HEK293 (cell line): Measurements from ENCODE around the gene SERPINI1.

Experiments
- CTCF ChIA-PET: fragments of 350-600 bp; formaldehyde crosslinking; extraction: SDS; loops from one replicate; lab custom pipeline; 2021; ENCODE audit warnings: antibody characterized with exemption; lab: Yijun Ruan, JAX
- POLR2A ChIA-PET: fragments of 300-600 bp; formaldehyde crosslinking; extraction: SDS; loops from one replicate; lab custom pipeline; 2020; ENCODE audit warnings: antibody characterized with exemption, inconsistent platforms; lab: Yijun Ruan, JAX
- H3K27ac ChIP-seq: fragments of 200-500 bp; sonication (Bioruptor generic); 2 replicates; pipeline ENCODE4 v1.5.1; 2014; ENCODE audit warnings: low read depth, low read length, control low read depth, inconsistent platforms; ENCODE audit errors: extremely low read depth
- H3K36me3 ChIP-seq, 2 experiments: fragments of 200-500 bp in 1 of 2; sonication (Bioruptor generic) in 1 of 2; 1 replicate in 1 of 2; 2 replicates in 1 of 2; pipeline ENCODE4 v1.5.1; 2014 to 2017; ENCODE audit warnings: inconsistent platforms in 2 of 2, low read length in 2 of 2; ENCODE audit not compliant: control insufficient read depth in 2 of 2, insufficient read depth in 1 of 2
- H3K4me1 ChIP-seq: fragments of 200-500 bp; sonication (Bioruptor generic); 2 replicates; pipeline ENCODE4 v1.5.1; 2014; ENCODE audit warnings: mild to moderate bottlenecking, low read length, inconsistent platforms; ENCODE audit not compliant: control insufficient read depth, insufficient read depth
- H3K4me3 ChIP-seq: 2 replicates; pipeline ENCODE4 v1.5.1; 2011; ENCODE audit warnings: low read depth, mild to moderate bottlenecking, control low read depth, low read length, moderate library complexity
- H3K9me3 ChIP-seq: fragments of 200-500 bp; sonication (Bioruptor generic); 2 replicates; pipeline ENCODE4 v1.5.1; 2014; ENCODE audit warnings: low read depth, low read length, inconsistent platforms; ENCODE audit not compliant: control insufficient read depth, insufficient read depth
- HOXD13 ChIP-seq: sonication (generic); formaldehyde crosslinking; IDR thresholded peaks from 2 replicates; pipeline ENCODE4 v1.8.0; 2022; ENCODE audit warnings: missing genetic modification reagents, borderline replicate concordance
- KLF10 ChIP-seq: fragments of 450-650 bp; IDR thresholded peaks from 2 replicates; pipeline ENCODE4 v1.5.1; 2018; ENCODE audit warnings: missing biosample characterization, mild to moderate bottlenecking, missing genetic modification characterization
- SP3 ChIP-seq: fragments of 450-650 bp; formaldehyde crosslinking; IDR thresholded peaks from 2 replicates; pipeline ENCODE4 v1.5.1; 2016; ENCODE audit warnings: missing biosample characterization, missing genetic modification characterization
- ZNF174 ChIP-seq: fragments of 450-650 bp; formaldehyde crosslinking; IDR thresholded peaks from 2 replicates; pipeline ENCODE4 v1.5.0; 2017; ENCODE audit warnings: missing biosample characterization, mild to moderate bottlenecking, missing genetic modification characterization
- ZNF23 ChIP-seq: fragments of 450-650 bp; formaldehyde crosslinking; IDR thresholded peaks from 2 replicates; pipeline ENCODE4 v1.5.1; 2016; ENCODE audit warnings: missing biosample characterization, missing genetic modification characterization, borderline replicate concordance
- ZNF473 ChIP-seq: fragments of 450-650 bp; formaldehyde crosslinking; IDR thresholded peaks from 2 replicates; pipeline ENCODE4 v1.5.1; 2017; ENCODE audit warnings: missing biosample characterization, missing genetic modification characterization
- ZNF48 ChIP-seq: fragments of 450-650 bp; formaldehyde crosslinking; IDR thresholded peaks from 2 replicates; pipeline ENCODE4 v1.5.1; 2016; ENCODE audit warnings: missing biosample characterization, missing genetic modification characterization
- ZNF571 ChIP-seq: fragments of 450-650 bp; formaldehyde crosslinking; IDR thresholded peaks from 2 replicates; pipeline ENCODE4 v1.5.0; 2017; ENCODE audit warnings: missing biosample characterization, missing genetic modification characterization
- ZNF830 ChIP-seq: fragments of 450-650 bp; IDR thresholded peaks from 2 replicates; pipeline ENCODE4 v1.5.0; 2018; ENCODE audit warnings: missing biosample characterization, missing genetic modification characterization, low read depth, mild to moderate bottlenecking, moderate library complexity
- ZSCAN16 ChIP-seq: fragments of 450-650 bp; formaldehyde crosslinking; IDR thresholded peaks from 2 replicates; pipeline ENCODE4 v1.5.1; 2016; ENCODE audit warnings: missing biosample characterization, missing genetic modification characterization
- TF ChIP-seq, protein P1 (sequence below): fragments of 450-650 bp; formaldehyde crosslinking; IDR thresholded peaks from 2 replicates; pipeline ENCODE4 v1.5.1; 2016; ENCODE audit warnings: missing biosample characterization, missing genetic modification characterization, low read depth
- TF ChIP-seq, protein P2 (sequence below): fragments of 450-650 bp; formaldehyde crosslinking; IDR thresholded peaks from 2 replicates; pipeline ENCODE4 v1.5.1; 2016; ENCODE audit warnings: missing biosample characterization, missing genetic modification characterization, borderline replicate concordance
- TF ChIP-seq, protein P3 (sequence below): fragments of 450-650 bp; formaldehyde crosslinking; IDR thresholded peaks from 2 replicates; pipeline ENCODE4 v1.5.1; 2016; ENCODE audit warnings: missing biosample characterization, missing genetic modification characterization
- TF ChIP-seq, protein P4 (sequence below): fragments of 450-650 bp; formaldehyde crosslinking; IDR thresholded peaks from 2 replicates; pipeline ENCODE4 v1.5.1; 2016; ENCODE audit warnings: missing biosample characterization, missing genetic modification characterization
- TF ChIP-seq, protein P5 (sequence below): fragments of 450-650 bp; formaldehyde crosslinking; IDR thresholded peaks from 2 replicates; pipeline ENCODE4 v1.5.1; 2016; ENCODE audit warnings: missing biosample characterization, missing genetic modification characterization
- TF ChIP-seq, protein P6 (sequence below): fragments of 450-650 bp; formaldehyde crosslinking; IDR thresholded peaks from 2 replicates; pipeline ENCODE4 v1.5.1; 2016; ENCODE audit warnings: missing biosample characterization, missing genetic modification characterization
- TF ChIP-seq, protein P7 (sequence below): fragments of 450-650 bp; IDR thresholded peaks from 2 replicates; pipeline ENCODE4 v1.5.1; 2018; ENCODE audit warnings: missing biosample characterization, mild to moderate bottlenecking, missing genetic modification characterization

Gene SERPINI1

DNA sequence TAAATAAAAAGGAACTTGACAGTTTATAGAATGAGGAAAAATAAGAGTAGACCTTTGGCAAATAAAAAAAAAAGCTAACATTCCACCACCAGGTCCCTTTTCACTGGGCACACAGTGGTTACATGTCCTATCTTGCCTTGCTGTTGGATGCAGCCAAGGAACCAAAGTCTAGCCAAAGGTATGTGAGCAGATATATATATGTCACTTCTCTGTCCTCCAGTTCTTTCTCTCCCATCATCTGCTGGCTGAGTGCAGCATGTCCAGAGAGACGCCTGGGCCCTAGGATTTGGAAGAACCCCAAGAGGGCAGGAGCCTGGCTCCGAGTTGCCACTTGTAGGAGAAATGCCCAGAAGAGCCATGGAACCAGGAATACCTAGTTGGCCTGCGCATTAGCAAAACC is 104.7 kb downstream of the SERPINI1 start (continued):
- TF ChIP-seq, protein P1, sequence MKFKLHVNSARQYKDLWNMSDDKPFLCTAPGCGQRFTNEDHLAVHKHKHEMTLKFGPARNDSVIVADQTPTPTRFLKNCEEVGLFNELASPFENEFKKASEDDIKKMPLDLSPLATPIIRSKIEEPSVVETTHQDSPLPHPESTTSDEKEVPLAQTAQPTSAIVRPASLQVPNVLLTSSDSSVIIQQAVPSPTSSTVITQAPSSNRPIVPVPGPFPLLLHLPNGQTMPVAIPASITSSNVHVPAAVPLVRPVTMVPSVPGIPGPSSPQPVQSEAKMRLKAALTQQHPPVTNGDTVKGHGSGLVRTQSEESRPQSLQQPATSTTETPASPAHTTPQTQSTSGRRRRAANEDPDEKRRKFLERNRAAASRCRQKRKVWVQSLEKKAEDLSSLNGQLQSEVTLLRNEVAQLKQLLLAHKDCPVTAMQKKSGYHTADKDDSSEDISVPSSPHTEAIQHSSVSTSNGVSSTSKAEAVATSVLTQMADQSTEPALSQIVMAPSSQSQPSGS (tag by site-specific recombination) = no peak
- TF ChIP-seq ZNF830 (tag by site-specific recombination) (no peak), ZNF174 (tag by site-specific recombination) (no peak), KLF10 (no peak), ZNF48 (no peak)
- TF ChIP-seq, protein P2, sequence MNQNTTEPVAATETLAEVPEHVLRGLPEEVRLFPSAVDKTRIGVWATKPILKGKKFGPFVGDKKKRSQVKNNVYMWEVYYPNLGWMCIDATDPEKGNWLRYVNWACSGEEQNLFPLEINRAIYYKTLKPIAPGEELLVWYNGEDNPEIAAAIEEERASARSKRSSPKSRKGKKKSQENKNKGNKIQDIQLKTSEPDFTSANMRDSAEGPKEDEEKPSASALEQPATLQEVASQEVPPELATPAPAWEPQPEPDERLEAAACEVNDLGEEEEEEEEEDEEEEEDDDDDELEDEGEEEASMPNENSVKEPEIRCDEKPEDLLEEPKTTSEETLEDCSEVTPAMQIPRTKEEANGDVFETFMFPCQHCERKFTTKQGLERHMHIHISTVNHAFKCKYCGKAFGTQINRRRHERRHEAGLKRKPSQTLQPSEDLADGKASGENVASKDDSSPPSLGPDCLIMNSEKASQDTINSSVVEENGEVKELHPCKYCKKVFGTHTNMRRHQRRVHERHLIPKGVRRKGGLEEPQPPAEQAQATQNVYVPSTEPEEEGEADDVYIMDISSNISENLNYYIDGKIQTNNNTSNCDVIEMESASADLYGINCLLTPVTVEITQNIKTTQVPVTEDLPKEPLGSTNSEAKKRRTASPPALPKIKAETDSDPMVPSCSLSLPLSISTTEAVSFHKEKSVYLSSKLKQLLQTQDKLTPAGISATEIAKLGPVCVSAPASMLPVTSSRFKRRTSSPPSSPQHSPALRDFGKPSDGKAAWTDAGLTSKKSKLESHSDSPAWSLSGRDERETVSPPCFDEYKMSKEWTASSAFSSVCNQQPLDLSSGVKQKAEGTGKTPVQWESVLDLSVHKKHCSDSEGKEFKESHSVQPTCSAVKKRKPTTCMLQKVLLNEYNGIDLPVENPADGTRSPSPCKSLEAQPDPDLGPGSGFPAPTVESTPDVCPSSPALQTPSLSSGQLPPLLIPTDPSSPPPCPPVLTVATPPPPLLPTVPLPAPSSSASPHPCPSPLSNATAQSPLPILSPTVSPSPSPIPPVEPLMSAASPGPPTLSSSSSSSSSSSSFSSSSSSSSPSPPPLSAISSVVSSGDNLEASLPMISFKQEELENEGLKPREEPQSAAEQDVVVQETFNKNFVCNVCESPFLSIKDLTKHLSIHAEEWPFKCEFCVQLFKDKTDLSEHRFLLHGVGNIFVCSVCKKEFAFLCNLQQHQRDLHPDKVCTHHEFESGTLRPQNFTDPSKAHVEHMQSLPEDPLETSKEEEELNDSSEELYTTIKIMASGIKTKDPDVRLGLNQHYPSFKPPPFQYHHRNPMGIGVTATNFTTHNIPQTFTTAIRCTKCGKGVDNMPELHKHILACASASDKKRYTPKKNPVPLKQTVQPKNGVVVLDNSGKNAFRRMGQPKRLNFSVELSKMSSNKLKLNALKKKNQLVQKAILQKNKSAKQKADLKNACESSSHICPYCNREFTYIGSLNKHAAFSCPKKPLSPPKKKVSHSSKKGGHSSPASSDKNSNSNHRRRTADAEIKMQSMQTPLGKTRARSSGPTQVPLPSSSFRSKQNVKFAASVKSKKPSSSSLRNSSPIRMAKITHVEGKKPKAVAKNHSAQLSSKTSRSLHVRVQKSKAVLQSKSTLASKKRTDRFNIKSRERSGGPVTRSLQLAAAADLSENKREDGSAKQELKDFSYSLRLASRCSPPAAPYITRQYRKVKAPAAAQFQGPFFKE (tag by site-specific recombination) = no peak
- TF ChIP-seq, all 188 proteins: peak for 0

DNA sequence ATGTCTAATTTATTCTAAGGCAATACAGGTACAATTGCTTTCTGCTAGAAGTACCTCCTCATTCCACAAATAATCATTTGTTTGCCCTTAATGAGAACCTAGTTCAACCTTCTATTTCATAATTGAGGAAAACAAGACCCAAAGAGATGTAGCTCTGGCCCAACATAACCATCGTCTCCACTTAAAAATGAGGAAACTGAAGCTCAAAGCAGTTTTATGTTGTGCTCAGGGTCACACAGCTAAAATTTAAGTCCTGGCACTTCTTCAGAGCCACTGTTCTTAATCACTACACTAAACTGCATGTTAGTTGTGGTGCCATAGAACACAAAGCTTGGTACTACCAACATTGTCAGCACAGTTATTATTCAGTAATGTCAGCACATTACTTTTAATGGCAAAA is 108.0 kb downstream of the SERPINI1 start:
- TF ChIP-seq, protein P3, sequence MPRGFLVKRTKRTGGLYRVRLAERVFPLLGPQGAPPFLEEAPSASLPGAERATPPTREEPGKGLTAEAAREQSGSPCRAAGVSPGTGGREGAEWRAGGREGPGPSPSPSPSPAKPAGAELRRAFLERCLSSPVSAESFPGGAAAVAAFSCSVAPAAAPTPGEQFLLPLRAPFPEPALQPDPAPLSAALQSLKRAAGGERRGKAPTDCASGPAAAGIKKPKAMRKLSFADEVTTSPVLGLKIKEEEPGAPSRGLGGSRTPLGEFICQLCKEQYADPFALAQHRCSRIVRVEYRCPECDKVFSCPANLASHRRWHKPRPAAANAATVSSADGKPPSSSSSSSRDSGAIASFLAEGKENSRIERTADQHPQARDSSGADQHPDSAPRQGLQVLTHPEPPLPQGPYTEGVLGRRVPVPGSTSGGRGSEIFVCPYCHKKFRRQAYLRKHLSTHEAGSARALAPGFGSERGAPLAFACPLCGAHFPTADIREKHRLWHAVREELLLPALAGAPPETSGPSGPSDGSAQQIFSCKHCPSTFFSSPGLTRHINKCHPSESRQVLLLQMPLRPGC = no peak
- no peak for TF ChIP-seq ZNF571 (tag by site-specific recombination)
- no peak for TF ChIP-seq ZNF473 (tag by site-specific recombination)
- TF ChIP-seq ZSCAN16 (tag by site-specific recombination) = no peak
- TF ChIP-seq HOXD13 (CRISPR knock-in tag) = no peak
- TF ChIP-seq, protein P4, sequence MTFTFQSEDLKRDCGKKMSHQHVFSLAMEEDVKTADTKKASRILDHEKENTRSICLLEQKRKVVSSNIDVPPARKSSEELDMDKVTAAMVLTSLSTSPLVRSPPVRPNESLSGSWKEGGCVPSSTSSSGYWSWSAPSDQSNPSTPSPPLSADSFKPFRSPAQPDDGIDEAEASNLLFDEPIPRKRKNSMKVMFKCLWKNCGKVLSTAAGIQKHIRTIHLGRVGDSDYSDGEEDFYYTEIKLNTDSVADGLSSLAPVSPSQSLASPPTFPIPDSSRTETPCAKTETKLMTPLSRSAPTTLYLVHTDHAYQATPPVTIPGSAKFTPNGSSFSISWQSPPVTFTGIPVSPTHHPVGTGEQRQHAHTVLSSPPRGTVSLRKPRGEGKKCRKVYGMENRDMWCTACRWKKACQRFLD (tag by site-specific recombination) = no peak
- TF ChIP-seq, protein P5, sequence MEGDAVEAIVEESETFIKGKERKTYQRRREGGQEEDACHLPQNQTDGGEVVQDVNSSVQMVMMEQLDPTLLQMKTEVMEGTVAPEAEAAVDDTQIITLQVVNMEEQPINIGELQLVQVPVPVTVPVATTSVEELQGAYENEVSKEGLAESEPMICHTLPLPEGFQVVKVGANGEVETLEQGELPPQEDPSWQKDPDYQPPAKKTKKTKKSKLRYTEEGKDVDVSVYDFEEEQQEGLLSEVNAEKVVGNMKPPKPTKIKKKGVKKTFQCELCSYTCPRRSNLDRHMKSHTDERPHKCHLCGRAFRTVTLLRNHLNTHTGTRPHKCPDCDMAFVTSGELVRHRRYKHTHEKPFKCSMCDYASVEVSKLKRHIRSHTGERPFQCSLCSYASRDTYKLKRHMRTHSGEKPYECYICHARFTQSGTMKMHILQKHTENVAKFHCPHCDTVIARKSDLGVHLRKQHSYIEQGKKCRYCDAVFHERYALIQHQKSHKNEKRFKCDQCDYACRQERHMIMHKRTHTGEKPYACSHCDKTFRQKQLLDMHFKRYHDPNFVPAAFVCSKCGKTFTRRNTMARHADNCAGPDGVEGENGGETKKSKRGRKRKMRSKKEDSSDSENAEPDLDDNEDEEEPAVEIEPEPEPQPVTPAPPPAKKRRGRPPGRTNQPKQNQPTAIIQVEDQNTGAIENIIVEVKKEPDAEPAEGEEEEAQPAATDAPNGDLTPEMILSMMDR (tag by site-specific recombination) = no peak
- TF ChIP-seq, protein P6, sequence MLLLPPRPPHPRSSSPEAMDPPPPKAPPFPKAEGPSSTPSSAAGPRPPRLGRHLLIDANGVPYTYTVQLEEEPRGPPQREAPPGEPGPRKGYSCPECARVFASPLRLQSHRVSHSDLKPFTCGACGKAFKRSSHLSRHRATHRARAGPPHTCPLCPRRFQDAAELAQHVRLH (tag by site-specific recombination) = no peak
- TF ChIP-seq SP3 (tag by site-specific recombination) = no peak
- no peak for TF ChIP-seq ZNF23 (tag by site-specific recombination)
- TF ChIP-seq, protein P7, sequence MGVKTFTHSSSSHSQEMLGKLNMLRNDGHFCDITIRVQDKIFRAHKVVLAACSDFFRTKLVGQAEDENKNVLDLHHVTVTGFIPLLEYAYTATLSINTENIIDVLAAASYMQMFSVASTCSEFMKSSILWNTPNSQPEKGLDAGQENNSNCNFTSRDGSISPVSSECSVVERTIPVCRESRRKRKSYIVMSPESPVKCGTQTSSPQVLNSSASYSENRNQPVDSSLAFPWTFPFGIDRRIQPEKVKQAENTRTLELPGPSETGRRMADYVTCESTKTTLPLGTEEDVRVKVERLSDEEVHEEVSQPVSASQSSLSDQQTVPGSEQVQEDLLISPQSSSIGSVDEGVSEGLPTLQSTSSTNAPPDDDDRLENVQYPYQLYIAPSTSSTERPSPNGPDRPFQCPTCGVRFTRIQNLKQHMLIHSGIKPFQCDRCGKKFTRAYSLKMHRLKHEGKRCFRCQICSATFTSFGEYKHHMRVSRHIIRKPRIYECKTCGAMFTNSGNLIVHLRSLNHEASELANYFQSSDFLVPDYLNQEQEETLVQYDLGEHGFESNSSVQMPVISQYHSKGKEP (tag by site-specific recombination) = no peak
- Histone ChIP-seq H3K27ac (no peak overlapping the region), H3K36me3 (no peaks in the 10 kb centered on the region), H3K4me1 (no peaks in the 10 kb centered on the region), H3K9me3 (no peaks in the 10 kb centered on the region), H3K4me3 (no peak overlapping the region)
- POLR2A ChIA-PET = no interaction called here
- CTCF ChIA-PET = no interaction called here
